NCI-H2196 (cell line): ENCODE results near the gene PTGDR2.

Source experiments
- DNase-seq: peaks from one replicate; lab custom pipeline; 2025; ENCODE audit not compliant: unreplicated experiment; lab: John Stamatoyannopoulos, UW

PTGDR2 gene

GRCh38 chr11:60874421-60875365, 18.9 kb upstream of the PTGDR2 start:
- peak; percentile 16 for DNase-seq

GRCh38 chr11:60873533-60873932, 17.8 kb upstream of the PTGDR2 start:
- DNase-seq: no peak

- no peak for DNase-seq
Observed at GRCh38 chr11:60872961-60873524, 17.3 kb upstream of the PTGDR2 start.

- DNase-seq: no peak
Observed at GRCh38 chr11:60872124-60872960, 16.6 kb upstream of the PTGDR2 start.

- peak; percentile 30 for DNase-seq
Observed at GRCh38 chr11:60871378-60872061, 15.8 kb upstream of the PTGDR2 start.

GRCh38 chr11:60870733-60871377, 15.1 kb upstream of the PTGDR2 start:
- DNase-seq: no peak

GRCh38 chr11:60870276-60870675, 14.5 kb upstream of the PTGDR2 start:
- peak; percentile 51 for DNase-seq

GRCh38 chr11:60869451-60869825, 13.7 kb upstream of the PTGDR2 start:
- no peak for DNase-seq

GRCh38 chr11:60868682-60869450, 13.1 kb upstream of the PTGDR2 start:
- no peak for DNase-seq

GRCh38 chr11:60867871-60868681, 12.3 kb upstream of the PTGDR2 start:
- no peak for DNase-seq

GRCh38 chr11:60866911-60867870, 11.4 kb upstream of the PTGDR2 start, which contains the start of gene ZP1:
Gene ZP1, plus strand, starts transcription at chr11:60867542. Its CDS starts 20 bp downstream, at chr11:60867562.
- peak; percentile 57 for DNase-seq

GRCh38 chr11:60864856-60865513, 9.2 kb upstream of the PTGDR2 start:
- DNase-seq: no peak

- DNase-seq: no peak
Observed at GRCh38 chr11:60863550-60864521, 8.1 kb upstream of the PTGDR2 start.

GRCh38 chr11:60862171-60862570, 6.4 kb upstream of the PTGDR2 start:
- no peak for DNase-seq

GRCh38 chr11:60860943-60861342, 5.2 kb upstream of the PTGDR2 start:
- no peak for DNase-seq
